Neutrophil (primary cell): Measurements from ENCODE around the gene EXOC3.

Experiments used
- H3K27ac ChIP-seq: fragments of 200-600 bp; sonication (generic); 2 replicates; pipeline ENCODE4 v1.5.1; 2016; ENCODE audit warnings: mild to moderate bottlenecking, moderate library complexity
- H3K27me3 ChIP-seq: fragments of 200-600 bp; sonication (generic); 2 replicates; pipeline ENCODE4 v1.6.0; 2016; ENCODE audit warnings: mild to moderate bottlenecking
- H3K36me3 ChIP-seq: fragments of 200-600 bp; sonication (generic); 2 replicates; pipeline ENCODE4 v1.5.1; 2017
- H3K4me1 ChIP-seq, 2 experiments: fragments of 200-600 bp in 1 of 2; sonication (generic) in 1 of 2; 1 replicate in 1 of 2; 2 replicates in 1 of 2; pipeline versions ENCODE4 v1.5.1 to v1.6.1; 2013 to 2016; ENCODE audit warnings: low read depth in 1 of 2, low read length in 1 of 2, mild to moderate bottlenecking in 1 of 2, moderate library complexity in 1 of 2; ENCODE audit not compliant: control insufficient read depth in 1 of 2, insufficient read depth in 1 of 2
- H3K4me3 ChIP-seq, 2 experiments: fragments of 200-600 bp in 1 of 2; sonication (generic) in 1 of 2; 1 replicate in 1 of 2; 2 replicates in 1 of 2; pipeline ENCODE4 v1.5.1; 2013 to 2016; ENCODE audit warnings: low read depth in 1 of 2, low read length in 1 of 2, mild to moderate bottlenecking in 1 of 2, moderate library complexity in 1 of 2
- H3K9me3 ChIP-seq: fragments of 200-600 bp; sonication (generic); 2 replicates; pipeline ENCODE4 v1.5.1; 2016
- CTCF ChIP-seq: fragments of 200-600 bp; sonication (generic); IDR thresholded peaks from 2 replicates; pipeline ENCODE4 v1.5.1; 2016; ENCODE audit warnings: antibody characterized with exemption

Gene EXOC3

GRCh38 chr5:493119-493701 lies 50.2 kb downstream of the EXOC3 start:
- H3K36me3 ChIP-seq = no peaks in the 10 kb centered on the region
- TF ChIP-seq CTCF = no peak
- no peak overlapping the region for H3K27ac ChIP-seq
- H3K4me3 ChIP-seq = no peak overlapping the region
- H3K27me3 ChIP-seq = peaks cover 41% of the 10 kb centered on the region
- H3K4me1 ChIP-seq = no peaks in the 10 kb centered on the region
- H3K9me3 ChIP-seq = no peaks in the 10 kb centered on the region

GRCh38 chr5:493758-494157 lies 50.8 kb downstream of the EXOC3 start:
- Histone ChIP-seq H3K27ac (no peak overlapping the region), H3K9me3 (no peaks in the 10 kb centered on the region), H3K27me3 (peaks cover 42% of the 10 kb centered on the region), H3K4me1 (no peaks in the 10 kb centered on the region), H3K36me3 (no peaks in the 10 kb centered on the region), H3K4me3 (no peak overlapping the region)
- TF ChIP-seq CTCF = no peak

- H3K36me3 ChIP-seq = no peaks in the 10 kb centered on the region
- H3K27me3 ChIP-seq = peaks cover 49% of the 10 kb centered on the region
- no peaks in the 10 kb centered on the region for H3K4me1 ChIP-seq
- TF ChIP-seq CTCF = no peak
- H3K4me3 ChIP-seq = no peak overlapping the region
- no peaks in the 10 kb centered on the region for H3K9me3 ChIP-seq
- no peak overlapping the region for H3K27ac ChIP-seq
These were observed 51.8 kb downstream of the EXOC3 start for GRCh38 chr5:494667-495255.

GRCh38 chr5:496028-496427 lies 53.1 kb downstream of the EXOC3 start:
- no peak overlapping the region for H3K27ac ChIP-seq
- H3K9me3 ChIP-seq = no peaks in the 10 kb centered on the region
- H3K4me3 ChIP-seq = no peak overlapping the region
- no peak for TF ChIP-seq CTCF
- no peaks in the 10 kb centered on the region for H3K4me1 ChIP-seq
- peaks cover 61% of the 10 kb centered on the region for H3K27me3 ChIP-seq
- no peaks in the 10 kb centered on the region for H3K36me3 ChIP-seq

GRCh38 chr5:497090-497700 lies 54.2 kb downstream of the EXOC3 start:
- H3K36me3 ChIP-seq = no peaks in the 10 kb centered on the region
- no peaks in the 10 kb centered on the region for H3K4me1 ChIP-seq
- TF ChIP-seq CTCF = no peak
- H3K4me3 ChIP-seq = no peak overlapping the region
- no peaks in the 10 kb centered on the region for H3K9me3 ChIP-seq
- no peak overlapping the region for H3K27ac ChIP-seq
- peaks cover 72% of the 10 kb centered on the region for H3K27me3 ChIP-seq
